HK-2 (cell line): ENCODE results near the gene RPL36A.

Experiments
- DNase-seq: peaks from one replicate; pipeline ENCODE4 v3.0.0-alpha.2; 2018; ENCODE audit not compliant: unreplicated experiment

RPL36A gene

DNA sequence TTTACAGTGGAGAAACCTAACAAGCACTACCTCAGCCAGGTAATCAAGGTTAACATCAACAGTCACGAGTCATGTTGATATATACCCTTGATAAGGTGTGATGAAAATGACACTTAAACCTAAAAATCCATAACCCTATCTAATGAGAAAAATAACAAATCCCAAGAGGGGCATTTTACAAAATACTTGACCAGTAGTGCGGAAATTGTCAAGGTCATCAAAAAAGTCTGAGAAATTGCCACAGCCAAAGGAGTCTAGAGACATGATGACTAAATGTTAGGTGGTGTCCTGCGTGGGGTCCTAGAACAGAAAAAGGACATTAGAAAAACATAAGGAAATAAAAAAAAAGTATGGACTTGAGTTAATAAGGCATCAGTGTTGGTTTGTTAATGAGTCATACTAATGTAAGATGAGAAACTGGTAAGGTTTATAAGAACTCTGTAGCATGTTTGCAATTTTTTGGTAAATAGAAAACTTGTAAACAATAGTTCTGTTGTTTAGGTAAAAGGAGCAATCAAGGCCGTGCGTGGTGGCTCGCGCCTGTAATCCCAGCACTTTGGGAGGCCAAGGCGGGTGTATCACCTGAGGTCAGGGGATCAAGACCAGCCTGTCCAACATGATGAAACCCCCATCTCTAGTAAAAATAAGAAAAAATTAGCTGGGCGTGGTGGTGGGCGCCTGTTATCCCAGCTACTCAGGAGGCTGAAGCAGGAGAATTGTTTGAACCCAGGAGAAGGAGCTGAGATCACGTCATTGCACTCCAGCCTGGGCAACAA is 2.9 kb downstream of the RPL36A start:
- DNase-seq: no peak

GRCh38 chrX:101394372-101394771 is 3.6 kb downstream of the RPL36A start:
- no peak for DNase-seq

DNA sequence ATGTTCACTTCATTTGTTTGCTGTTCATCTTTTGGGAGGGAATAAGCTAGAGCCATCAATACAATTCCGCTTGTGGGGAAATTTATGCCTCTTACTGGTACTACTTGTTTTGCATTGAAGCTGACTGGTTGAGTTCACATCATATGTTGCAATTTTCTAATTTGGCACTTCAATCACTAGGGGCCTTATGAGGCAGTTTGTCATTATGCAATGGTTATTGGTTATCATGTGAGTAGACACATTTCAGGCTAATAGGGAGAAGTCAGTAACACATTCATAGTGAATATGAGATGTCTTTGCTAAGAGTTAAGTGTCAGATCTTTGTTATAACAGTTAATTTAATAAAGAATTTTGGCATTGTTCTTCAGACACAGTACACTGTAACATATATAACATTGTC is 5.0 kb downstream of the RPL36A start:
- no peak for DNase-seq

DNA sequence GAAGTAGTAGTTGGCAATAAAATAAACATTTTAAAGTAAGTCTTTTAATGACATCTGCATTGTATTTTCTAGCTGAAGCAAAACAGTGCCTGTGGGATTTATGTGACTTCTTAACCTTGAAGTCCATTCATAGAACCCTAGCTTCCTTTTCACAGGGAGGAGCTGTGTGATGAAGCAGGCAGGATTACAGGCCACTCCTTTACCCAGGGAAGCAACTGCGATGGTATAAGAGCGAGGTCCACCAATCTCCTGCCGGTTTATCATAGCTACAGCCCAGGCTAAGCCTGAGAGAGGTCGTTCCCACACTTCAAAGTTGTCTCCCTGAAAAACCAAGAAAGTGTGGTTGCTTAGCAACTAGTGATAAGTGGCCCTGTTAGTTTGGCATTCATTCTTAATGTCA is 7.0 kb downstream of the RPL36A start:
- no peak for DNase-seq

- DNase-seq: no peak
Observed at GRCh38 chrX:101398694-101399093, 7.9 kb downstream of the RPL36A start.

- DNase-seq: no peak
Observed at GRCh38 chrX:101399825-101400224, 9.0 kb downstream of the RPL36A start.

DNA sequence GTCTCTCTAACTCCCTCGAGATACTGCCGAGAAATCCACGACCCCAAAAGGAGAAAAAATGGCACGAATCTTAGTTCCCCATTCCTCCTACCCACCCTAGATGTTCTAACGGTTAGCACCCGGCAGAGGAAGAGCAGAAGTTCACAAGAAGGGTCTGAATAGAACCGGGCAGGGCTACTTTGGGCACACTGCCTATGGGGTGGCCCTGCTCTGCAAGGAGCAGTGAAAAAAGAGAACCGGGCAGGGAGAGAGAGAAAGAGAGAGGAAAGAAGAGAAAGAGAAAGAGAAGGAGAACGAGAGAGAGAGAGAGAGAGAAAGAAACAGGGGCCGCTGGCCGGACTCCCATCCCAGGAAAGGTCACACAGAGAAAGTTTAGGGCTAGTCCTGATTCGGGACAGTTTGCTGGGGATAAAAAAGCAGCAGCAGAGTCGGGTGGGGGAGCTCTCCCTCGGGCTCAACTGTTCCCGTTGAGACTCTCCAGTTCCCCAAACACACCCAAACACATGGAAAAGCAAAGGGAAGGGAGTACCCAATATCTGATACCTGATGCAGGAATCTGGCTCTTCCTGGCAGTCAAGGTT is 16.4 kb downstream of the RPL36A start:
- peak; percentile 19 for DNase-seq

DNA sequence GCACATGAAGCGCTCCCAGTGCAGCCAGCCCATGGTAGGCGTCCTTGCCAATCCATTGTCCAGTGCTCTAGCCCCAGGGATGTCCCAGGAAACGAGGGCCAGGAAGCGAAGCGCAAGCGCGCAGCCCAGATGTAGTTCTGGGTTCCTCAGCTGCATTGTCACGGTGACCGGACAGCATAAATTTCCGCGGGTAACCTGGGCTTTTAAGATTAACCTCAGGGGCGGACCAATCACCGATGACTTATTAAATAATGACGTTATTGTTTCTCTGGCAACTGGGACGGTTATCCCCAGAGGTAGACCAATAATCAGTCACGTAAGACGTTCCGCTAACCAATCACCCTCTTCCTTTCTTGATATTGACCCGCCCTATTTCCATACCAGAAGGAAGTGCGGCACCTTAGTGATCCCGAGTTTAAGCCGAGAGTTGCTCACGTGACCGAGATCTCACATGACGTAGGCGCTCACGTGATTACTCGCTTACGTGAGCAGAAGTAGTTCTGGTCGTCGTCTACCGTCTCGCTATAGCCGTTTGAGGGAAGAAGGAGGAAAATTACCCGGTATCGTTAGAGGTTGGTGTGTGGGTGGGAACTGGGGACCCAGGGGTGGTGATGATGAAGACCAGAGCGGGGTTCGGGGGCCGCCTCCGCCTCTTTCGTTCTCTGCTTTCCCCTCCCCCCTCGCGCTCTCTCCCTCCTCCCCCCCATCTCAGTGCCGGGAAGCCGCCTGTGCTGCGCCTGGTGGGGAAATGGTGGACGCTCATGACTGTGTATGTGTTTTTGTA is 17.1 kb downstream of the RPL36A start, which contains the start of the genes GLA and HNRNPH2:
GLA (minus strand) TSS at position 178 of the 784 bp plus-strand sequence; CDS start at position 156, 22 bp downstream.
HNRNPH2 (plus strand) TSS at position 475 of the 784 bp plus-strand sequence. CDS start 3,767 bp downstream, outside the sequence.
- peak; percentile 82 for DNase-seq

- no peak for DNase-seq
Observed at GRCh38 chrX:101408532-101408841, 17.7 kb downstream of the RPL36A start.

DNA sequence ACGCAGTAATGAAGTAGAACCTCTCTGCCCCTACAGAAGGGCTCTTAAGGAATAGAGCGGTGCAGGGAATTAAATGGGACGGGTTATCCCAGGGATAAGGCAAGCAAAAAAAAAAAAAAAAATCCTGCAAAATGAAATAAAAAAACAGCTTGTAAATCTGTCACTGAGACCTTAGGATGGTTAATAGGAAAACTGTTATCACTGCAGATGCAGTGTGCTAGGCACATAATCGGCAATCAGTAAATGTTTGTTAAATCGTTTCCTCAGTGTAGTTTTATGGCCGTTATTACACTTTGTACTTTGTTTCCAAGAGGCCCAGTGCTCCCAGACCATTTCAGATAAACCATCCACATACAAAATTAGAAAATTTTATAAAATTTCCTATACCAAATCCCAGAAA is 18.2 kb downstream of the RPL36A start:
- no peak for DNase-seq

GRCh38 chrX:101410461-101410860 is 19.6 kb downstream of the RPL36A start:
- no peak for DNase-seq

GRCh38 chrX:101411984-101412383 is 21.2 kb downstream of the RPL36A start:
- DNase-seq: no peak

GRCh38 chrX:101415180-101416145 is 24.7 kb downstream of the RPL36A start:
- DNase-seq: no peak

DNA sequence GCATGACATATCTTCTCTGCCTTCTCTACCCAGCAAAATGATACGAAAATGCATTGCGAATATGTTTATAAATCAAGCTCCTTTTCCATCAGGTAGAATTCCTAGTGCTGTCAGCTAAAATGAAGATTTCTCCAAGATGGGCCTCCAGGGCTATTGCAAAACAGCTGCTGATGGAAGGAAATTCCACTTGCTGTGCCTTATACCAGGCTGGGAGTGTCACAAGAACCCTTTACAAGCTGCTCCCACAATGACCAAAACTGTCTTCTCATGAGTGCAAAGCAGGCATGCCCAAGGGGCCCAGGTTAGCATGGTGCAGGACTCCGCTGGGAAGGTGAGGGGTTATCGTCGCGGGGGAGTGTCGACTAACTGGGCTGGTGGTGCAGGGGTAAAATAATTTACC is 25.9 kb downstream of the RPL36A start:
- DNase-seq: no peak

DNA sequence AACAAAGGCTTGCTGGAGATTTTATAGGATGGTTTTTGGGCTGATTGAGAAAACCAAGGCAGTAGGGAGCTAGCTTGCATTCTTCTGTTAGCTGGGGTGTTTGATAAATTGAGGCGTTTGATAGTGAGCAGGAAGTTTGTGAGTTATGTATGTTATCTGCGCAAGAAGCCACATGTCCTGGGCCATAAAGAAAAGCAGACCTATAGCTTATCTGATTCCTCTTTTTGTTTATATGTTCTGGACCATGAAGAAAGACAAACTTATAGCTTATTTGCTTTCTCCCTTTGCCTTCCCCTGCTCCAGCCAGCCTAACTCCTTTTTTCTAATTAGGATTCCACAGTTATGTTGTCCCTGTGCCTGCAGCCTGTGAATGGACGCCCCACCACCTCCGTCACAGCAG is 26.4 kb downstream of the RPL36A start:
- no peak for DNase-seq

DNA sequence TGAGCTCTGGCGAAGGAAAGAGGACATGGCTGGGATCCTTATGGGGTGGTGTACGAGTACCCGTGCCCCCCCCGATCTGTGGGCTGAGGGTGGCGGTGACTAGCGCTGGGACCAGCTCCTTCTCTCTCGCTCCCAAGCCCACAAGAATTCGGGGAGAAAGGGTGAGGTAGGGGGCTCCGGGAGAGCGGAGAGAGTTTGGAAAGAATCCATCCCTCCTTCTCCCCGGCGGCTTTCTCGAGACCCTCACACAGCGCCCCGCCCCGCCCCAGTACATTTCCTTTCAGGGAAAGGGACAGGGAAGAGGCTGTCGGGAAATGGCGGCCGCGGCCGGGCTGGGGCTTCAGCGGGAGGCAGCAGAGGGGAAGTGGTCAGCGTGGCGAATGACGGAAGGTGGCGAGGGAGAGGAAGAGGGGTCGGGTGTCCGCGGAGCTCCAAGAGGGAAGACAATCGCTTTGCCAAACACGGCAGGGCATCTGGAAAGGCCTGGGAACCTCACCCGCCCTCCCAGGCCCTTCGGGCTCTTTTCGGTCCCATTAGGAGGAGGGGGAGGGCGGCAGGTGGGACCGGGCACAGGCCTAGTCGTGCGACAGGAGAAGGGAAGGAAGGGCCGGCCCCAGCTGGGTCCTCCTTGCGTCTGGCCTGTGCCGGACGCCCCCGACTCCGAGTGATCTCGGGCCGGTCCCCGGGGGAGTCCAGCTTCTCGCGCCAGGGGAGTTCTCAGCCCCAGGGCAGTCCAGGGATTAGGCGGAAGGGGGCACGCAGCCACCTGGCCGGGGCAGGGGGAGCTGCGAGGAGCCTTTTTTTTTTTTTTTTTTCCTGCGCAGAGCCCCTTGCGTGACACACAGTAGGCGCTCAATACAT is 27.4 kb downstream of the RPL36A start:
- DNase-seq: peak; percentile 31

- no peak for DNase-seq
Observed at GRCh38 chrX:101419489-101419888, 28.7 kb downstream of the RPL36A start.

DNA sequence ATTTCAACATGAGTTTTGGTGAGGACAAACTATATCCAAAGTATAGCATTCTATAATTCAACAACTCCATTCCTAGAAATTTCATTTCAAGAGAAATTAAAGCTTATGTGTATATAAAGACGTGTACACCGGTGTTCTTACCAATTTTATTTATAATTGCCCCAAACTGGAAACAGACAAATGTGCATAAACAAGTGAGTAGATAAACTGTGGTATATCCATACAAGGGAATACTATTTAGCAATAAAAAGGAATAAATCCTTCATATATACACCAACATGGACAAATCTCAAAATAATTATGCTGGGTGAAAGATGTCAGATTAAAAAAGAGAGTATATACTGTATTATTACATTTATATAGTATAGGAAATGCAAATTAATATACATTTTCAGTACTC is 37.1 kb downstream of the RPL36A start:
- DNase-seq: no peak

GRCh38 chrX:101429934-101430333 is 39.1 kb downstream of the RPL36A start:
- no peak for DNase-seq

GRCh38 chrX:101430457-101431078 is 39.8 kb downstream of the RPL36A start:
- DNase-seq: no peak
